K562 (cell line): ENCODE measurements around the gene ILKAP. TPM values are rescaled to one million over a fixed set of nuclear protein-coding genes. Genes with fewer than 3 reads are reported as not detected.

Experiments used
- ARNT ChIP-seq, 2 experiments: fragments of 450-650 bp; IDR thresholded peaks; 2 replicates each; pipeline ENCODE4 v1.6.1; 2016; ENCODE audit warnings: mild to moderate bottlenecking in 1 of 2
- BCLAF1 ChIP-seq, 2 experiments: fragments of 450-650 bp in 1 of 2; IDR thresholded peaks; 2 replicates each; pipeline ENCODE4 v1.6.1; 2011 to 2017; ENCODE audit warnings: low read depth in 2 of 2, antibody characterized with exemption in 1 of 2, borderline replicate concordance in 1 of 2, low read length in 1 of 2, mild to moderate bottlenecking in 1 of 2, mixed read lengths in 1 of 2; ENCODE audit not compliant: control insufficient read depth in 1 of 2
- CREB5 ChIP-seq: fragments of 250-450 bp; sonication (Bioruptor Pico); IDR thresholded peaks from 2 replicates; pipeline ENCODE4 v1.5.0; 2020; ENCODE audit warnings: mild to moderate bottlenecking
- E2F8 ChIP-seq: fragments of 450-650 bp; IDR thresholded peaks from 2 replicates; pipeline ENCODE4 v1.7.1; 2018; ENCODE audit warnings: mild to moderate bottlenecking, low read depth; ENCODE audit not compliant: partially characterized antibody
- ESRRA ChIP-seq: fragments of 450-650 bp; IDR thresholded peaks from 2 replicates; pipeline ENCODE4 v1.6.1; 2014; ENCODE audit warnings: low read depth, mild to moderate bottlenecking, moderate library complexity, borderline replicate concordance
- ETS2 ChIP-seq: IDR thresholded peaks from 2 replicates; pipeline ENCODE4 v1.6.1; 2016; ENCODE audit warnings: borderline replicate concordance, missing genetic modification characterization, mild to moderate bottlenecking, moderate library complexity, missing compliant biosample characterization; ENCODE audit not compliant: poor library complexity, severe bottlenecking
- MTA2 ChIP-seq: fragments of 450-650 bp; IDR thresholded peaks from 2 replicates; pipeline ENCODE4 v1.6.1; 2016; ENCODE audit warnings: low read depth
- NRF1 ChIP-seq, 2 experiments: fragments of 450-650 bp; IDR thresholded peaks in 1 of 2; conservative IDR thresholded peaks in 1 of 2; 2 replicates each; pipeline ENCODE4 v1.6.1; 2014; ENCODE audit warnings: mild to moderate bottlenecking in 2 of 2
- TCF7L2 ChIP-seq: fragments of 150-350 bp; IDR thresholded peaks from 2 replicates; pipeline ENCODE4 v1.6.1; 2016; ENCODE audit warnings: low read depth, mild to moderate bottlenecking, low read length, moderate library complexity
- ZFP91 ChIP-seq: sonication (generic); formaldehyde crosslinking; IDR thresholded peaks from 2 replicates; pipeline ENCODE4 v1.8.0; 2022; ENCODE audit warnings: mild to moderate bottlenecking, missing genetic modification reagents
- ZNF76 ChIP-seq: fragments of 250-450 bp; sonication (Bioruptor Pico); IDR thresholded peaks from 2 replicates; pipeline ENCODE4 v1.4.0; 2020; ENCODE audit warnings: mild to moderate bottlenecking, moderate library complexity, borderline replicate concordance
- ZNF780A ChIP-seq: fragments of 250-450 bp; sonication (Bioruptor Pico); IDR thresholded peaks from 2 replicates; pipeline ENCODE4 v1.5.0; 2021; ENCODE audit warnings: mild to moderate bottlenecking
- polyA plus RNA-seq, 8 experiments: library from polyadenylated mRNA; depleted of rRNA in 4 of 8; stranded (reverse) in 5 of 8; unstranded in 3 of 8; fragments of >200 nt; fragmentation: Nextera tagmentation in 2 of 8; fragmentation: Illumina TruSeq in 1 of 8; extraction: Ambion mirVana in 2 of 8; extraction: Trizol in 1 of 8; gene quantifications; 2 replicates each; pipeline versions ENCODE4 v1.2.1 to v1.2.3, GENCODE V29; 2011 to 2014; ENCODE audit warnings: inconsistent platforms in 1 of 8, missing spikeins in 1 of 8
- total RNA-seq, 7 experiments: library from RNA; depleted of rRNA in 6 of 7; stranded (reverse); fragments of >200 nt in 6 of 7; fragmentation: Illumina TruSeq in 2 of 7; extraction: Trizol in 2 of 7; gene quantifications; 2 replicates each; pipeline versions ENCODE4 v1.2.1 to v1.2.3, GENCODE V29; 2011 to 2021; ENCODE audit warnings: low replicate concordance in 1 of 7

ILKAP gene
- total and polyA plus RNA-seq, 9 of the 15 experiments (the other 6 are each of a cell fraction or from before 2014, with no cell fraction given), result 3.1 to 43.9 (median 20.7) TPM

- TF ChIP-seq E2F8 (no peak), ETS2 (tag) (no peak), ZFP91 (CRISPR knock-in tag) (peak; percentile 64; the same call in 1 of the 2 replicates), ARNT (IDR thresholded peaks at IDR 0.05) (no peak), BCLAF1 (IDR thresholded peaks at IDR 0.05; ENCODE audit: borderline replicate concordance in 1 of 2, control insufficient read depth in 1 of 2, low read depth in 2 of 2, low read length in 1 of 2) (no peak), MTA2 (no peak), ZNF76 (CRISPR knock-in tag) (peak; percentile 57; the same call in 1 of the 2 replicates), NRF1 (conservative IDR thresholded peaks at IDR 0.05 in 1 of 2, IDR thresholded peaks at IDR 0.05 in 1 of 2) (peak; percentile 13 to 28; a peak in 2 of 4 replicates), TCF7L2 (no peak), ESRRA (no peak), CREB5 (no peak), ZNF780A (no peak)
These were observed 35.5 kb upstream of the ILKAP start (continued) for GRCh38 chr2:238238766-238239542.
